ENCODE results near the gene PTGS2.
"Not testable (repeated sequence)": the region's sequence is repeated elsewhere in the genome, so short reads cannot be mapped to it uniquely, and the experiment has no call there.

PTGS2 gene

DNA sequence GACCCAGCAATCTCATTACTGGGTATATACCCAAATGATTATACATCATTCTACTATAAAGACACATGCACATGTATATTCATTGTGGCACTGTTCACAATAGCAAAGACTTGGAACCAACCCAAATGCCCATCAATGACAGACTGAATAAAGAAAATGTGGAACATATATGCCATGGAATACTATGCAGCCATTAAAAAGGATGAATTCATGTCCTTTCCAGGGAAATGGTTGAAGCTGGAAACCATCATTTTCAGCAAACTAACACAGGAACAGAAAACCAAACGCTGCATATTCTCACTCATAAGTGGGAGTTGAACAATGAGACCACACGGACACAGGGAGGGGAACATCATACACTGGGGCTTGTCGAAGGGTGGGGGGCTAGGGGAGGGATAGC, 10.4 kb downstream of the PTGS2 start:
- not testable (repeated sequence) for DNase-seq

DNA sequence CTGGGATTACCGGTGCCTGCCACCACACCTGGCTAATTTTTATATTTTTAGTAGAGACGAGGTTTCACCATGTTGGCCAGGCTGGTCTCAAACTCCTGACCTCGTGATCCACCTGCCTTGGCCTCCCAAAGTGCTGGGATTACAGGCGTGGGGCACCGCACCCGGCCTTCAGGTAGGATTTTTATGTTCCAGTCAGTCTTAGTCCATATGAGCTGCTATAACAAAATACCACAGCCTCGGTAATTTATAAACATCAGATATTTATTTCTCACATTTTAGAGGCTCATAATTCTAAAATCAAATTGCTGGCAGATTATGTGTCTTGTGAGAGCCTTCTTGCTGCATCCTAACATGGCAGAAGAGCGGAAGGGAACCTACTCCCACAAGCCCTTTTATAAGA, 16.0 kb downstream of the PTGS2 start:
- DNase-seq, result not testable (repeated sequence)

GRCh38 chr1:186662752-186663151, 17.5 kb downstream of the PTGS2 start:
- DNase-seq, result no peak

DNA sequence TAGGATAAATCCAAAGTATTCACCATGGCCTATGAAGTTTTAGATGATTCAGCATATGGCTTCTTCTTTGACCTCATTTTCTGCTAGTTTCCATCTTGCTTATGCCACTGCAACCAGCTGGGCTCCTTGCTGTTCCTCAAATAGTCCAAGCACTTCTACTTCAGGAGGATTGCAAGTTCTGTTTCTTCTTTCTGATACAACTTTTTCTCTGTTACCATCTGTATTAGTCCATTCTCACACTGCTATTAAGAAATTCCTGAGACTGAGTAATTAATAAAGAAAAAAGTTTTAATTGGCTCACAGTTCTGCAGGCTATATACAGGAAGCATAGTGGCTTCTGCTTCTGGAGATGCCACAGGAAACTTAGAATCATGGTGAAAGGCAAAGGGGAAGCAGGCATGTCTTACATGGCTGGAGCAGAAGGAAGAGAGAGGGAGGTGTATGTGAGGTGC, 20.3 kb downstream of the PTGS2 start:
- no peak for DNase-seq

GRCh38 chr1:186658999-186659398, 21.2 kb downstream of the PTGS2 start:
- no peak for DNase-seq

- DNase-seq, result no peak
Observed at GRCh38 chr1:186657481-186657880, 22.7 kb downstream of the PTGS2 start.

DNA sequence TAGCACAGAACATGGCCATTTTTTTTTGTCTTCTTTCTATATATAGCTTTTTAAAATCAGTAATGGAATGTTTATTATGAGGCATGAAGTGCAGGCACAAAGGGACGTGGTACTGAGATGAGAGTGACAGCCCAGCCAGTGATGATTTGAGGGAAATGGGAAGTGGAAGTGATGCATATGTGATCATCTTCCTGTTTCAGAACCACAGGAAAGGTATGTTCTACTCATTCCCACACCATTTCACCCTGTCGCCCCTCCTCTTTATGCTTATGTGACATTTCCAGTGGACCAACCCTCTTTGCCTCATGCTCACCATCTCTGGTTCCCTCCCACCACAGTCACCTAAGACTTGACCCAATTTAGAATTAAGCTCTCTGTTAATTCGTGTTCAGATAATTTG, 24.3 kb downstream of the PTGS2 start:
- no peak for DNase-seq

DNA sequence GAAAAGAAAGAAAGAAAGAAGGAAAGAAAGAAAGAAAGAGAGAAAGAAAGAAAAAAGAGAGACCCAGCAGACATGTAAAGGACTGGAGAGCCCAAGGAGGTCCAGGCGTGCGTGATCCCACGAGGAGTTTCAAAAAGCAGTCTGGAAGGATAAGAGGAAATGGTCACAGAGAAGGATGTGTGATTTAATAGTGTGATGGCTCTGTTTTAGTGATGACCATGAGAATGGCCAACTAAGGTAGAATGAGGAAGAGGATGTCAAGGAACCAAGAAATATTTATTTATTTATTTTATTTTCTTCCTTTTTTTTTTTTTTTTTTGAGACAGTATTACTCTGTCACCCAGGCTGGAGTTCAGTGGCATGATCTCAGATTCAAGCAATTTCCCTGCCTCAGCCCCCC, 25.5 kb downstream of the PTGS2 start:
- no peak for DNase-seq

- no peak for DNase-seq
Observed at GRCh38 chr1:186653312-186653711, 26.9 kb downstream of the PTGS2 start.

- no peak for DNase-seq
Observed at GRCh38 chr1:186648613-186649012, 31.6 kb downstream of the PTGS2 start.

DNA sequence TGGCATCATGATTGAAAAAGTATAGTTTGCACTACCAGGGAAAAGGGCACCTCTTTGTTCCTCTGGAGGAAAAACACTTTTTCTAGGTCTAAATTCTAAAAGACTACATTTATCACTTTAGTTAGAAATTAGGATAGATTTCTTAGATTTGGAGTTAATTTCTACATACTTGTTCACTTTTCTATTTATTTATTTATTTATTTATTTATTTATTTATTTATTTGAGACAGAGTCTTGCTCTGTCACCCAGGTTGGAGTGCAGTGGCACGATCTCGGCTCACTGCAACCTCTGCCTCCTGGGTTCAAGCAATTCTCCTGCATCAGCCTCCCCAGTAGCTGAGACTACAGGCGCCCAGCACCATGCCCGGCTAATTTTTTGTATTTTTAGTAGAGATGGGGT, 32.2 kb downstream of the PTGS2 start:
- not testable (repeated sequence) for DNase-seq

DNA sequence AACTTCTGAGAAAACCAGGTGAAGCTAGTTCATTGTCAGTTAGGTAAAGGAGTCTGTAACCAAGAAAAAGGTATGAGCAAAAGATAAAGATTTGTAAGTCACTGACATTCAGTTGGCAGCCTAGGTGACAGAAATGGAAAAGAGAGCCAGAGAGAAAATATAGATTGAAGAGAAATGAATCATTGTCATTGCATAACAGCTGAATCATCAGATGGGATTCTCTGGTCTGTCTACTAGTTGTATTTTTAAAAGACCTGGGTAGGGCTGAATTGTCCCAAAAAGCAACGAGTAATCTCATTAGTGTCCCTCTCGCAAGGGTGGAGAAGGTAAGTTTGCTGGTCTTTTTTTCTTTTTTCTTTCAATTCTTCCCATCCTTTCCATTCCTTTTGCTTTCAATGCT, 36.6 kb downstream of the PTGS2 start:
- no peak for DNase-seq

DNA sequence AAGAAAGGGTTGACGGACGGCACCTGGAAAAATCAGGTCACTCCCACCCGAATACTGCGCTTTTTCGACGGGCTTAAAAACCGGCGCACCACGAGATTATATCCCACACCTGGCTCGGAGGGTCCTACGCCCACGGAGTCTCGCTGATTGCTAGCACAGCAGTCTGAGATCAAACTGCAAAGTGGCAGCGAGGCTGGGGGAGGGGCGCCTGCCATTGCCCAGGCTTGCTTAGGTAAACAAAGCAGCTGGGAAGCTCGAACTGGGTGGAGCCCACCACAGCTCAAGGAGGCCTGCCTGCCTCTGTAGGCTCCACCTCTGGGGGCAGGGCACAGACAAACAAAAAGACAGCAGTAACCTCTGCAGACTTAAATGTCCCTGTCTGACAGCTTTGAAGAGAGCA, 42.7 kb downstream of the PTGS2 start:
- DNase-seq, result not testable (repeated sequence)

DNA sequence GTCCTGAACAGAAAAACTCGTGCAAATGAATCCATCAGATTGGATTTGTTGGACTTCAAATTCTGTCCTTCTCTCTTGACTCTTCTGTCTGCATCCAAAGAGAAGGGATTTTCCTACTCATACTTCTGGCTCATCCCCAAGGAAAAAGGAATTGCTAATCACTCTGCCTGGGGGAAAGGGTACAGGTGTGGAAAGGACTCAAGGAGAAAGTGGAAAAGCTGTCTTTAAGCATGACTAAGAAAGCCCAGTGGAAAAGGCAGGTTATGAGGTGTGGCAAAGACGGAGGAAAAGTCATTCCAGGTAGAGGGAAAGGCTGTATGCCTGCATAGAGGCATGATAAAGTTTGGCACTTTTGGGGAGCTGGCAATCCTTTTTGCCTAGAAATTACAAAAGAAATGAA, 43.4 kb downstream of the PTGS2 start:
- DNase-seq, result no peak

DNA sequence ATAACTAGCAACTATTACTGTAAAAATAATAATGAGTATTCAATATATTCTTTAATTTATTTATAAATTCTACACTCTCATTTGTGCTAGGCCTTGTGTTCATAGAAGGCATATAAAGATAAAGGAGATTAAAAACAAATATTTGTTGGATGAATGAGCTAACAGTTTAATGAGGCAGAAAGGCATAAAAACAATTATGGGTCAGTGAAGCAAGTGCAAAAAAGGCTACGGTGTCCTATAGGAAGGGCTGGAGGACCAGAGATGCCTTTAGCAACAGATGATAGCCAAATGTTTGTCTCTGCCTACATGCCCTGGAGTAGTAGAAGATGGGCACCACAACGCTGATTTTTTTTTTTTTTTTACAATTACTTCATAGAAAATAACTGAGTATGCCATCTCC, 45.7 kb downstream of the PTGS2 start:
- DNase-seq, result no peak

DNA sequence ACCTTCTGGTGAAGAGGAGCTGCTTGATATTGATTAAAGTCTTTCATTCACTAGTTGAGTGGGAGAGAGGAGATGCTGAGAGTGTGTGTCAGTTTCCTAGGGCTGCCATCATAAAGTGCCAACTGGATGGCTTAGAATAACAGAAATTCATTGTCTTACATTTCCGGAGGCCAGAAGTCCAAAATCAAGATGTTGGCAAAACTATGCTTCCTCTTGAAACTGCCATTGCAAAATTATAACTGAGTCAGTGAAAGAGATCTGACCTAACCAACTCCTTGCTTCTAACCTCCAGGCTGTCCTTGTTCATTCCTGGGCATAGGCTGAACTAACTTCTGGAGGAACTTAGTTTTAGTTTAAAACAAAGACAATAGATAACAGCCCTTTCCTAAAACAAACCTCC, 47.1 kb downstream of the PTGS2 start:
- no peak for DNase-seq

GRCh38 chr1:186629341-186629740, 50.9 kb downstream of the PTGS2 start:
- no peak for DNase-seq

- DNase-seq, result no peak
Observed at GRCh38 chr1:186628910-186629309, 51.3 kb downstream of the PTGS2 start.

DNA sequence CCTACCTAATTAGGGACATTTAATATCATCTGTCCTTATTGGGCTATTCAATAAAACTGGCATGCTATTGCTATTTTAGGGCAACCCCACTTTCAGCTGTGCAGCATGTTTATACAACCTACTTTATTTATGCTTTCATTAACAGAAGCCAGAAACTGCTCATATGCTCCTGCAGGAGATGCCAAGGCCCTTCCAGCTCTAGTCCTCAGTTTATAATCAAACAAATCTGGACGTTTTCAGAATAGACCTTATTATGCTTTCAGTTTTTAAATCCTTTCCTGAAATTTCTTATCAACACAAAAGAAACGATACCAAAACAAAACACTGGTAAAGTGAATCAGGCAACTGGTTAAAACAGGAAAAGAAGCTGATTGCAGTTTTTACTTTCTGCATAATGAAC, 53.2 kb downstream of the PTGS2 start:
- no peak for DNase-seq

- no peak for DNase-seq
Observed at GRCh38 chr1:186626356-186626932, 53.8 kb downstream of the PTGS2 start.

DNA sequence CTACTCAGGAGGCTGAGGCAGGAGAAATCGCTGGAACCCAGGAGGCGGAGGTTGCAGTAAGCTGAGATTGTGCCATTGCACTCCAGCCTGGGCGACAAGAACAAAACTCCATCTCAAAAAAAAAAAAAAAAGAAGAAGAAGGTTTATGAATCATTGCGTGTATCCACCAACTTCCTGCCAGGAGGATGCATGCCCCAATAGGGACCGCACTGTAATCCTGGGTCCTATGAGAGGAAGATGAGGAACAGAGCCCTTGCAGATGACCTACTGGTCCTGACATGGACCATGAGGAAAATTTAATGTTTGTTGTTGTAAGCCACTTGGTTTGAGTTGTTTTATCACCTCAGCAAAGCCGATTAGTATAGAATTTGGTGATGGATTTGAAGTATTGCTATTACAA, 56.7 kb downstream of the PTGS2 start:
- DNase-seq, result no peak

Measured in activated CD4-positive, alpha-beta T cell treated with anti-CD3 and anti-CD28 coated beads for 48 hours (primary cell).